Endothelial cell of umbilical vein (primary cell): Measurements from ENCODE around the gene TRDN. TPM values are rescaled to one million over a fixed set of nuclear protein-coding genes. Genes with fewer than 3 reads are reported as not detected.

ENCODE experiments used
- BruUV-seq: library from RNA; stranded (reverse); fragments of 400-500 nt; replicated peaks from 2 replicates; lab custom pipeline; 2021; lab: Mats Ljungman, UMichigan
- CTCF ChIA-PET: fragments of 300-600, 350-600 bp; sonication (Branson Sonifier 250); formaldehyde crosslinking; loops from one replicate; lab custom pipeline; 2021; ENCODE audit warnings: antibody characterized with exemption, inconsistent platforms; lab: Charles Lee
- POLR2A ChIA-PET: fragments of 300-600, 350-600 bp; sonication (Branson Sonifier 250); formaldehyde crosslinking; loops from one replicate; lab custom pipeline; 2021; ENCODE audit warnings: antibody characterized with exemption, inconsistent platforms; lab: Charles Lee
- DNase-seq: peaks from one replicate; pipeline ENCODE4 v3.0.0-alpha.2; 2011; ENCODE audit warnings: low read depth, low spot score
- FAIRE-seq: peaks from 2 replicates; lab custom pipeline; 2011; peaks lifted over from hg19 to GRCh38; lab: Jason Lieb, UNC
- H2AFZ ChIP-seq: 2 replicates; pipeline ENCODE4 v1.6.0; 2012; ENCODE audit warnings: low read depth, low read length, control low read depth, inconsistent platforms
- H3K27ac ChIP-seq: 2 replicates; pipeline ENCODE4 v1.5.1; 2011; ENCODE audit warnings: low read depth, mild to moderate bottlenecking, control low read depth, low read length, moderate library complexity; ENCODE audit not compliant: insufficient read depth
- H3K27me3 ChIP-seq, 2 experiments: 2 replicates each; pipeline versions ENCODE4 v1.6.0 to v1.6.1; 2011; ENCODE audit warnings: low read length in 2 of 2, mixed read lengths in 1 of 2; ENCODE audit not compliant: control insufficient read depth in 2 of 2, insufficient read depth in 2 of 2
- H3K36me3 ChIP-seq, 2 experiments: 2 replicates in 1 of 2; 3 replicates in 1 of 2; pipeline ENCODE4 v1.5.1; 2011; ENCODE audit warnings: low read length in 2 of 2, mild to moderate bottlenecking in 1 of 2, moderate library complexity in 1 of 2; ENCODE audit not compliant: control insufficient read depth in 2 of 2, insufficient read depth in 2 of 2; ENCODE audit errors: extremely low read depth in 1 of 2
- H3K4me1 ChIP-seq: 3 replicates; pipeline ENCODE4 v1.5.1; 2011; ENCODE audit warnings: mild to moderate bottlenecking, low read length; ENCODE audit not compliant: control insufficient read depth, insufficient read depth; ENCODE audit errors: extremely low read depth
- H3K4me2 ChIP-seq: 2 replicates; pipeline ENCODE4 v1.6.1; 2011; ENCODE audit warnings: low read length, control low read depth, mixed read lengths; ENCODE audit not compliant: insufficient read depth
- H3K4me3 ChIP-seq, 3 experiments: fragments of 200-600 bp in 1 of 3; sonication (generic), shearing (Covaris generic) in 1 of 3; replicated peaks in 1 of 3; 2 replicates each; pipeline ENCODE4 v1.5.1; 2011 to 2016; ENCODE audit warnings: control low read depth in 3 of 3, low read length in 3 of 3, mild to moderate bottlenecking in 2 of 3, inconsistent platforms in 1 of 3, low read depth in 1 of 3, moderate library complexity in 1 of 3; ENCODE audit not compliant: insufficient read depth in 1 of 3
- H3K79me2 ChIP-seq: 2 replicates; pipeline ENCODE4 v1.6.0; 2012; ENCODE audit warnings: low read length, inconsistent platforms; ENCODE audit not compliant: control insufficient read depth, insufficient read depth
- H3K9ac ChIP-seq: replicated peaks from 2 replicates; pipeline ENCODE3; 2011; ENCODE audit warnings: low read length, control low read depth; ENCODE audit not compliant: insufficient read depth; ENCODE audit errors: extremely low read depth
- H3K9me1 ChIP-seq: replicated peaks from 3 replicates; pipeline ENCODE4 v1.6.0; 2011; ENCODE audit warnings: mild to moderate bottlenecking, low read length; ENCODE audit not compliant: control insufficient read depth, insufficient read depth; ENCODE audit errors: extremely low read depth
- H3K9me3 ChIP-seq: replicated peaks from 2 replicates; pipeline ENCODE4 v1.5.1; 2012; ENCODE audit warnings: low read length, inconsistent platforms; ENCODE audit not compliant: control insufficient read depth, insufficient read depth
- H4K20me1 ChIP-seq: replicated peaks from 2 replicates; pipeline ENCODE3; 2011; ENCODE audit warnings: mild to moderate bottlenecking, low read length; ENCODE audit not compliant: control insufficient read depth, insufficient read depth; ENCODE audit errors: extremely low read depth
- EZH2 ChIP-seq: IDR thresholded peaks from 2 replicates; pipeline ENCODE4 v1.6.1; 2012; ENCODE audit warnings: borderline replicate concordance, low read depth, mild to moderate bottlenecking, moderate library complexity, low read length, inconsistent platforms; ENCODE audit not compliant: severe bottlenecking
- FOS ChIP-seq: IDR thresholded peaks from 2 replicates; pipeline ENCODE4 v1.6.1; 2011; ENCODE audit warnings: mild to moderate bottlenecking, low read length, moderate library complexity, borderline replicate concordance; ENCODE audit not compliant: insufficient read depth
- GATA2 ChIP-seq: IDR thresholded peaks from 2 replicates; pipeline ENCODE4 v1.7.0; 2011; ENCODE audit warnings: low read depth, mild to moderate bottlenecking, moderate library complexity, mixed read lengths, low read length; ENCODE audit not compliant: insufficient read length, insufficient read depth
- JUN ChIP-seq: IDR thresholded peaks from 2 replicates; pipeline ENCODE4 v1.6.1; 2011; ENCODE audit warnings: borderline replicate concordance, low read depth; ENCODE audit not compliant: insufficient read length, insufficient read depth
- MYC ChIP-seq: IDR thresholded peaks from one replicate; pipeline ENCODE4 v1.6.1; 2011; ENCODE audit warnings: mild to moderate bottlenecking, low read depth, low read length
- POLR2A ChIP-seq: IDR thresholded peaks from 2 replicates; pipeline ENCODE4 v1.6.1; 2012; ENCODE audit warnings: low read depth, mild to moderate bottlenecking, control low read depth, low read length
- POLR2AphosphoS5 ChIP-seq: IDR thresholded peaks from 2 replicates; pipeline ENCODE4 v1.6.1; 2012; ENCODE audit warnings: low read depth, mild to moderate bottlenecking, control low read depth, low read length, moderate library complexity; ENCODE audit not compliant: insufficient read depth
- dilution Hi-C: fragments of 300-500 bp; cut with MboI; formaldehyde crosslinking; loops from one replicate; pipeline ENCODE4 v1.15.0; 2019; ENCODE audit warnings: low sequenced_read_pairs; ENCODE audit not compliant: extremely low pct_ligation_motif_present
- intact Hi-C: fragments of 100-400 bp; cut with micrococcal nuclease; formaldehyde crosslinking; loops from one replicate; pipeline ENCODE4 v1.10.0; 2022
- polyA plus RNA-seq, 4 experiments: library from polyadenylated mRNA; depleted of rRNA in 3 of 4; stranded (reverse) in 3 of 4; unstranded in 1 of 4; fragments of >200 nt; gene quantifications; 2 replicates each; pipeline versions ENCODE4 v1.2.1 to v1.2.3, GENCODE V29; 2011 to 2012; ENCODE audit warnings: missing spikeins in 1 of 4
- total RNA-seq: library from RNA; stranded (reverse); gene quantifications from 2 replicates; pipeline ENCODE4 v1.2.3, GENCODE V29; 2021
- TF ChIP-seq, protein P1 (sequence below): IDR thresholded peaks from 2 replicates; pipeline ENCODE4 v1.6.1; 2011; ENCODE audit not compliant: insufficient read depth, insufficient read length
- TF ChIP-seq, protein P2 (sequence below), 2 donors: IDR thresholded peaks; 1 replicate in 1 of 2; 2 replicates in 1 of 2; pipeline ENCODE4 v1.5.1; 2011; ENCODE audit warnings: low read length in 2 of 2, mild to moderate bottlenecking in 2 of 2, moderate library complexity in 2 of 2, control low read depth in 1 of 2, inconsistent platforms in 1 of 2, low read depth in 1 of 2; ENCODE audit not compliant: insufficient read depth in 1 of 2; ENCODE audit errors: extremely low read depth in 1 of 2

Gene TRDN
- total and polyA plus RNA-seq, 2 donors (not counting 3 experiments of a cell fraction or from before 2014, with no cell fraction given): not detected

DNA sequence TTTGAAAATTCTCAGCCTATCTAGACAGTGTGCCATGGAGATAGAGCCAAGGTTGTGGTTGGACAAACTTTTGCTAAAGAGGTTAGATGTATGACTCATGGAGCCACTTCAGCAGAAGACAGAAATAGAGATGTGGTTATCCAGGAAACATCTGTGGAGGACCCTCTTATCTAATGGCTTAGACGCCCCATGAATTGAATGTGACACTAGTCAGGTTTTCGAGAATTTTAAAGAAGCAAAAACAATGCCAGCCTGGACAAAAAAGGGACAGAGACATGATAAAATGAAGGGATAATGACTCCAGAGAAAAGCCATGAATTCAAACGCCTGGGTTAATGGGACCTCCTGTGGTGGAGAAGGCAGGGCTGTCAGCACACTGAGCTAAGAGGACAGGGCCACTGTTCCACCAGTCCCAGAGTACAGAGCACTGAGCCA, 360.2 kb downstream of the TRDN start:
- H3K9me3 ChIP-seq: no peaks in the 10 kb centered on the region
- H3K9ac ChIP-seq: no peak overlapping the region
- no peak for DNase-seq
- H3K27ac ChIP-seq: no peak overlapping the region
- intact Hi-C loops: no loop called here
- no peak for FAIRE-seq
- no peaks in the 10 kb centered on the region for H3K79me2 ChIP-seq
- H3K9me1 ChIP-seq: no peaks in the 10 kb centered on the region
- no peak for TF ChIP-seq MYC
- TF ChIP-seq, protein P1, sequence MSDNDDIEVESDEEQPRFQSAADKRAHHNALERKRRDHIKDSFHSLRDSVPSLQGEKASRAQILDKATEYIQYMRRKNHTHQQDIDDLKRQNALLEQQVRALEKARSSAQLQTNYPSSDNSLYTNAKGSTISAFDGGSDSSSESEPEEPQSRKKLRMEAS: no peak
- no peak for TF ChIP-seq EZH2
- TF ChIP-seq, protein P2, sequence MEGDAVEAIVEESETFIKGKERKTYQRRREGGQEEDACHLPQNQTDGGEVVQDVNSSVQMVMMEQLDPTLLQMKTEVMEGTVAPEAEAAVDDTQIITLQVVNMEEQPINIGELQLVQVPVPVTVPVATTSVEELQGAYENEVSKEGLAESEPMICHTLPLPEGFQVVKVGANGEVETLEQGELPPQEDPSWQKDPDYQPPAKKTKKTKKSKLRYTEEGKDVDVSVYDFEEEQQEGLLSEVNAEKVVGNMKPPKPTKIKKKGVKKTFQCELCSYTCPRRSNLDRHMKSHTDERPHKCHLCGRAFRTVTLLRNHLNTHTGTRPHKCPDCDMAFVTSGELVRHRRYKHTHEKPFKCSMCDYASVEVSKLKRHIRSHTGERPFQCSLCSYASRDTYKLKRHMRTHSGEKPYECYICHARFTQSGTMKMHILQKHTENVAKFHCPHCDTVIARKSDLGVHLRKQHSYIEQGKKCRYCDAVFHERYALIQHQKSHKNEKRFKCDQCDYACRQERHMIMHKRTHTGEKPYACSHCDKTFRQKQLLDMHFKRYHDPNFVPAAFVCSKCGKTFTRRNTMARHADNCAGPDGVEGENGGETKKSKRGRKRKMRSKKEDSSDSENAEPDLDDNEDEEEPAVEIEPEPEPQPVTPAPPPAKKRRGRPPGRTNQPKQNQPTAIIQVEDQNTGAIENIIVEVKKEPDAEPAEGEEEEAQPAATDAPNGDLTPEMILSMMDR (IDR thresholded peaks at IDR 0.05; ENCODE audit: extremely low read depth in 1 of 2, insufficient read depth in 1 of 2, low read depth in 1 of 2, low read length in 2 of 2): no peak
- no peak for TF ChIP-seq FOS
- TF ChIP-seq POLR2A: no peak
- no peak for TF ChIP-seq POLR2AphosphoS5
- no peak for TF ChIP-seq JUN
- TF ChIP-seq GATA2: no peak
- no peak overlapping the region for H3K4me2 ChIP-seq
- CTCF ChIA-PET: no interaction called here
- no peaks in the 10 kb centered on the region for H4K20me1 ChIP-seq
- no peaks in the 10 kb centered on the region for H3K27me3 ChIP-seq
- H2AFZ ChIP-seq: no peak overlapping the region
- no peaks in the 10 kb centered on the region for H3K4me1 ChIP-seq
- POLR2A ChIA-PET: no interaction called here
- H3K36me3 ChIP-seq: no peaks in the 10 kb centered on the region
- dilution Hi-C loops: no loop called here
- H3K4me3 ChIP-seq: no peak overlapping the region
- no TSS peak for BruUV-seq
